ENCODE results near the gene FRYL.
"Not testable (repeated sequence)": the region's sequence is repeated elsewhere in the genome, so short reads cannot be mapped to it uniquely, and the experiment has no call there.

Gene FRYL

GRCh38 chr4:48641401-48641800 lies 138.7 kb downstream of the FRYL start:
- Histone ChIP-seq H3K36me3 (ENCODE audit: insufficient read depth, low read length) (no peaks in the 10 kb centered on the region; the same call in 1 of the 2 replicates), H3K9me3 (ENCODE audit: low read depth, low read length) (no peaks in the 10 kb centered on the region), H3K9ac (ENCODE audit: insufficient read length) (no peak overlapping the region), H3K4me3 (no peak overlapping the region), H3K27ac (no peak overlapping the region)
- no peak for DNase-seq (ENCODE audit: low read depth, low spot score)
- TF ChIP-seq POLR2AphosphoS5 (IDR thresholded peaks at IDR 0.05; ENCODE audit: borderline replicate concordance, low read depth, low read length): no peak
- no peak for TF ChIP-seq FOXP2 (optimal IDR thresholded peaks at IDR 0.05; ENCODE audit: control extremely low read depth, extremely low read length, insufficient read depth)
- no peak for TF ChIP-seq EZH2 (IDR thresholded peaks at IDR 0.05)

DNA sequence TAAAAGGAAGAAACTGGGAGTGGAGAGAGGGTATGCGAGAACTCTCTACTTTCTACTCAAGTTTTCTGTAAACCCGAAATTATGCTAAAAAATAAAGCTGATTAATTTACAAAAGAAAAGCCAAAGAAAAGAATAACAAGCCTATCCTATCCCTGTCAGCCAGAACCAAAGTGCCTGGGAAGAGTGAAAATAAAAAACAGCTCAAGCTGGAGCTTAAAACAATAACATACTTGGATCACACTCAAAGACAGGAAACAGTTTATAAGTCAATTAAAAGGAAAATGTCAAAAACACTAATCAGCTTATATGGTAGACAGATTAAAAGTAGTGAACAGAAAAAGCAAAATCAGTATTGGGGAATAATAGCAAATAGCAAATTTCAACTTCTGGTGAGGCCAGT lies 139.4 kb downstream of the FRYL start:
- H3K4me3 ChIP-seq: no peak overlapping the region
- no peak for DNase-seq (ENCODE audit: low read depth, low spot score)
- no peaks in the 10 kb centered on the region for H3K9me3 ChIP-seq (ENCODE audit: low read depth, low read length)
- no peak overlapping the region for H3K27ac ChIP-seq
- TF ChIP-seq EZH2 (IDR thresholded peaks at IDR 0.05) (no peak), FOXP2 (optimal IDR thresholded peaks at IDR 0.05; ENCODE audit: control extremely low read depth, extremely low read length, insufficient read depth) (no peak), POLR2AphosphoS5 (IDR thresholded peaks at IDR 0.05; ENCODE audit: borderline replicate concordance, low read depth, low read length) (no peak)
- H3K36me3 ChIP-seq (ENCODE audit: insufficient read depth, low read length): no peaks in the 10 kb centered on the region; the same call in 1 of the 2 replicates
- no peak overlapping the region for H3K9ac ChIP-seq (ENCODE audit: insufficient read length)

- no peak for DNase-seq (ENCODE audit: low read depth, low spot score)
- no peak for TF ChIP-seq EZH2 (IDR thresholded peaks at IDR 0.05)
- no peak for TF ChIP-seq POLR2AphosphoS5 (IDR thresholded peaks at IDR 0.05; ENCODE audit: borderline replicate concordance, low read depth, low read length)
- TF ChIP-seq FOXP2 (optimal IDR thresholded peaks at IDR 0.05; ENCODE audit: control extremely low read depth, extremely low read length, insufficient read depth): no peak
- Histone ChIP-seq H3K4me3 (no peak overlapping the region), H3K36me3 (ENCODE audit: insufficient read depth, low read length) (no peaks in the 10 kb centered on the region; the same call in 1 of the 2 replicates), H3K27ac (no peak overlapping the region), H3K9ac (ENCODE audit: insufficient read length) (no peak overlapping the region), H3K9me3 (ENCODE audit: low read depth, low read length) (no peaks in the 10 kb centered on the region)
Measured at GRCh38 chr4:48640225-48640624, 139.9 kb downstream of the FRYL start.

- no peak overlapping the region for H3K4me3 ChIP-seq
- DNase-seq (ENCODE audit: low read depth, low spot score): no peak
Measured at GRCh38 chr4:48639807-48640206, 140.3 kb downstream of the FRYL start.

DNA sequence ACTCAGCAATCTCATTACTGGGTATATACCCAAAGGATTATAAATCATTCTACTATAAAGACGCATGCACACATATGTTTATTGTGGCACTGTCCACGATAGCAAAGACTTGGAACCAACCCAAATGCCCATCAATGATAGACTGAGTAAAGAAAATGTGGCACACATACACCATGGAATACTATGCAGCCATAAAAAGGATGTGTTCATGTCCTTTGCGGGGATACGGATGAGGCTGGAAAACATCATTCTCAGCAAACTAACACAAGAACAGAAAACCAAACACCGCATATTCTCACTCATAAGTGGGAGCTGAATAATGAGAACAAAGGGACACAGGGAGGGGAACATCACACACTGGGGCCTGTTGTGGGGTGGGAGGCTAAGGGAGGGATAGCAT lies 141.5 kb downstream of the FRYL start:
- not testable (repeated sequence) for H3K4me3 ChIP-seq; H3K9me3 ChIP-seq (ENCODE audit: low read depth, low read length); H3K36me3 ChIP-seq (ENCODE audit: insufficient read depth, low read length); H3K9ac ChIP-seq (ENCODE audit: insufficient read length); H3K27ac ChIP-seq; DNase-seq (ENCODE audit: low read depth, low spot score)

More at GRCh38 chr4:48639807-48640206, 140.3 kb downstream of the FRYL start:
- Histone ChIP-seq H3K9me3 (ENCODE audit: low read depth, low read length) (no peaks in the 10 kb centered on the region), H3K36me3 (ENCODE audit: insufficient read depth, low read length) (no peaks in the 10 kb centered on the region; the same call in 1 of the 2 replicates), H3K27ac (no peak overlapping the region), H3K9ac (ENCODE audit: insufficient read length) (no peak overlapping the region)
- TF ChIP-seq FOXP2 (optimal IDR thresholded peaks at IDR 0.05; ENCODE audit: control extremely low read depth, extremely low read length, insufficient read depth): no peak
- TF ChIP-seq POLR2AphosphoS5 (IDR thresholded peaks at IDR 0.05; ENCODE audit: borderline replicate concordance, low read depth, low read length): no peak
- TF ChIP-seq EZH2 (IDR thresholded peaks at IDR 0.05): no peak

DNA sequence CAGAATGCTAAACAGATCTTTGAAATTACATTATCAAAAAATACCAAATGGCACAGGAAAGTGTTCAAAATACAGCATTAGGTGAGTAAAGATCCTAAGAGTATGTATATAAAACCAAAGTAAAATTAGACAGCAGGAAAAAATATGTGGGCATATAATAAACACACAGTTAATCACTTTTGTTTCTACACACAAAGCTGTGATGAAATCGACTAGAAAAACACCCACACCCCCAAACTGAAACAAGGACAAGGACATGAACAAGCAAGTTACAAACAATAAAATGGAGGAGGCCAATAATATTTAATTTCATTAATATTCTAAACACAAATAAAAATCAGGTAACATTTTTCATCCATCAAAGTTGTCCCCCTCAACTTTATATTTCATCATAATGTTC lies 143.2 kb downstream of the FRYL start:
- H3K36me3 ChIP-seq (ENCODE audit: insufficient read depth, low read length): no peaks in the 10 kb centered on the region; the same call in 1 of the 2 replicates
- TF ChIP-seq EZH2 (IDR thresholded peaks at IDR 0.05) (no peak), POLR2AphosphoS5 (IDR thresholded peaks at IDR 0.05; ENCODE audit: borderline replicate concordance, low read depth, low read length) (no peak), FOXP2 (optimal IDR thresholded peaks at IDR 0.05; ENCODE audit: control extremely low read depth, extremely low read length, insufficient read depth) (no peak)
- H3K4me3 ChIP-seq: no peak overlapping the region
- no peaks in the 10 kb centered on the region for H3K9me3 ChIP-seq (ENCODE audit: low read depth, low read length)
- no peak for DNase-seq (ENCODE audit: low read depth, low spot score)
- H3K9ac ChIP-seq (ENCODE audit: insufficient read length): no peak overlapping the region
- H3K27ac ChIP-seq: no peak overlapping the region

DNA sequence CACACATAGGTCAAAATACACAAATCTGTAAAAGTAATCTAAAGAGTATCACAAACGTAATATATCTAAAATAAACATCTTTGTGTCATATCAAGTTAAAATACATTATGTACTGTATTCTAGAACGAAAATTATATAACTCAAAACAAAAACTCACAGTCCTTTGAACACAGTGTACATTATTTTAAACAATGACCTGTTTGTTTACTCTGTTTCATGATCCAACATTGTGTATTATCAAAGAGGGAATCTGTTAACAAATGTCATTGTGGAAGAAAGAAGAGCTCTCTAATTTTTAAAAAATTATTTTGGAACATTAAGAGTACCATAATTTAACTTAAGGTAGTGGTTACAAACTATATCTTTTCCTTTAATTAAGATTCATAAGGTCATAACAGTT lies 144.1 kb downstream of the FRYL start:
- H3K36me3 ChIP-seq (ENCODE audit: insufficient read depth, low read length): no peaks in the 10 kb centered on the region; the same call in 1 of the 2 replicates
- no peak for DNase-seq (ENCODE audit: low read depth, low spot score)
- TF ChIP-seq EZH2 (IDR thresholded peaks at IDR 0.05) (no peak), FOXP2 (optimal IDR thresholded peaks at IDR 0.05; ENCODE audit: control extremely low read depth, extremely low read length, insufficient read depth) (no peak), POLR2AphosphoS5 (IDR thresholded peaks at IDR 0.05; ENCODE audit: borderline replicate concordance, low read depth, low read length) (no peak)
- H3K4me3 ChIP-seq: no peak overlapping the region
- no peak overlapping the region for H3K9ac ChIP-seq (ENCODE audit: insufficient read length)
- H3K9me3 ChIP-seq (ENCODE audit: low read depth, low read length): no peaks in the 10 kb centered on the region
- H3K27ac ChIP-seq: no peak overlapping the region

GRCh38 chr4:48635310-48635709 lies 144.8 kb downstream of the FRYL start:
- Histone ChIP-seq H3K4me3 (no peak overlapping the region), H3K9me3 (ENCODE audit: low read depth, low read length) (no peaks in the 10 kb centered on the region), H3K36me3 (ENCODE audit: insufficient read depth, low read length) (no peaks in the 10 kb centered on the region; the same call in 1 of the 2 replicates), H3K27ac (no peak overlapping the region), H3K9ac (ENCODE audit: insufficient read length) (no peak overlapping the region)
- no peak for TF ChIP-seq EZH2 (IDR thresholded peaks at IDR 0.05)
- no peak for TF ChIP-seq POLR2AphosphoS5 (IDR thresholded peaks at IDR 0.05; ENCODE audit: borderline replicate concordance, low read depth, low read length)
- no peak for TF ChIP-seq FOXP2 (optimal IDR thresholded peaks at IDR 0.05; ENCODE audit: control extremely low read depth, extremely low read length, insufficient read depth)
- no peak for DNase-seq (ENCODE audit: low read depth, low spot score)

DNA sequence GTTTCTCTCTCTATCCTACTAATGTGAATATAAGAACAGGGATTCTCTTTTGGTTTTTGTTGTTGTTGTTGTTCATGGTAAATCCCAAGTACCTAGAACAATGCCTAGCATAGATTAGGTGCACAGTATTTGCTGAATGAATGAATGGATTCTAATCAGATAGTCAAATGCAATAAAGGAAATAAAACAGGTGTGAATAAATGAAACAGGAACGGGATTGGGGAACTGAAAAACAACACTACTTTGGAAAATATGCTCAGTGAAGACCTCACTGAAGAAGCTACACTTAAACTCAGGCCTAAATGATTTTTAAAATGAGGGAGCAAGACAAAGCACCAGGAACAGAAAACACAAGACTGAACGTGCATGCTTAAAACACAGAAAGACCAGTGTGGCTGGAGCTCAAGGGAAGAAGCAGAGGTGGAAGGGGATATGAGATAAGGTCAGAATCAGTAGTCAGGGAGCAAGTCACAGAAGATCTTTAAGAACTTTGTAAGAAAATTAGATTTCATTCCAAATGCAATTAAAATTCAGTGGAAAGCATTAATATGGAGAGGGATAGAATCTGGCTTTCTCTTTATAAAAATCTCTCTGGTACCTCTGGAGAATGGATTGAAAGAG lies 145.3 kb downstream of the FRYL start:
- Histone ChIP-seq H3K4me3 (no peak overlapping the region), H3K27ac (no peak overlapping the region), H3K9ac (ENCODE audit: insufficient read length) (no peak overlapping the region), H3K9me3 (ENCODE audit: low read depth, low read length) (no peaks in the 10 kb centered on the region), H3K36me3 (ENCODE audit: insufficient read depth, low read length) (no peaks in the 10 kb centered on the region; the same call in 1 of the 2 replicates)
- DNase-seq (ENCODE audit: low read depth, low spot score): no peak
- TF ChIP-seq POLR2AphosphoS5 (IDR thresholded peaks at IDR 0.05; ENCODE audit: borderline replicate concordance, low read depth, low read length): no peak
- no peak for TF ChIP-seq EZH2 (IDR thresholded peaks at IDR 0.05)
- no peak for TF ChIP-seq FOXP2 (optimal IDR thresholded peaks at IDR 0.05; ENCODE audit: control extremely low read depth, extremely low read length, insufficient read depth)

All from SK-N-MC (cell line).